HepG2 (cell line): ENCODE measurements around the gene ATR. TPM values are rescaled to one million over a fixed set of nuclear protein-coding genes. Genes with fewer than 3 reads are reported as not detected.

Experiments used
- ATAC-seq: fragments of 200-7000 bp; cut with Tn5 transposase; 3 replicates; pipeline ENCODE4 v1.9.1; 2020; ENCODE audit warnings: mild to moderate bottlenecking, moderate library complexity
- BruUV-seq: library from RNA; stranded (reverse); fragments of 400-500 nt; replicated peaks from 2 replicates; lab custom pipeline; 2021; lab: Mats Ljungman, UMichigan
- CTCF ChIA-PET: fragments of 300-600 bp; formaldehyde crosslinking; extraction: SDS; loops from one replicate; lab custom pipeline; 2021; ENCODE audit warnings: low total read pairs, inconsistent platforms, low intra/inter-chr PET ratio; lab: Yijun Ruan, JAX
- POLR2A ChIA-PET: fragments of 350-600 bp; sonication (Branson Sonifier 250); formaldehyde crosslinking; loops from one replicate; lab custom pipeline; 2020; ENCODE audit warnings: antibody characterized with exemption, inconsistent platforms; lab: Yijun Ruan, JAX
- DNase-seq: peaks from one replicate; pipeline ENCODE4 v3.0.0-alpha.2; 2015; ENCODE audit warnings: low spot score
- FAIRE-seq: peaks from 3 replicates; lab custom pipeline; 2011; peaks lifted over from hg19 to GRCh38; lab: Jason Lieb, UNC
- H2AFZ ChIP-seq: one replicate; pipeline ENCODE4 v1.6.1; 2011; ENCODE audit warnings: low read length, inconsistent platforms
- H3K27ac ChIP-seq: fragments of 300-600 bp; 3 replicates; pipeline ENCODE4 v1.8.0; 2011; ENCODE audit warnings: mixed run types, mild to moderate bottlenecking, mixed read lengths, low read length, inconsistent platforms; ENCODE audit not compliant: insufficient read depth; ENCODE audit errors: extremely low read length
- H3K27me3 ChIP-seq, 2 experiments: fragments of 200-600 bp in 1 of 2; 2 replicates in 1 of 2; 3 replicates in 1 of 2; pipeline versions ENCODE4 v1.6.0 to v1.8.0; 2011; ENCODE audit warnings: low read length in 2 of 2, mild to moderate bottlenecking in 2 of 2, moderate library complexity in 2 of 2, inconsistent platforms in 1 of 2; ENCODE audit not compliant: insufficient read depth in 2 of 2, control insufficient read depth in 1 of 2
- H3K36me3 ChIP-seq, 2 experiments: fragments of 200-600 bp in 1 of 2; replicated peaks in 1 of 2; 2 replicates in 1 of 2; 3 replicates in 1 of 2; pipeline versions ENCODE4 v1.5.1 to v1.8.0; 2011; ENCODE audit warnings: low read length in 2 of 2, inconsistent platforms in 1 of 2; ENCODE audit not compliant: insufficient read depth in 2 of 2, control insufficient read depth in 1 of 2
- H3K4me1 ChIP-seq: 2 replicates; pipeline ENCODE4 v1.5.1; 2012; ENCODE audit warnings: low read length, inconsistent platforms; ENCODE audit not compliant: insufficient read depth
- H3K4me2 ChIP-seq: 2 replicates; pipeline ENCODE4 v1.6.0; 2011; ENCODE audit warnings: low read depth, low read length, inconsistent platforms
- H3K4me3 ChIP-seq, 3 experiments: fragments of 200-600 bp in 1 of 3; sonication (generic), shearing (Covaris generic) in 1 of 3; replicated peaks in 1 of 3; 2 replicates each; pipeline ENCODE4 v1.5.1; 2011 to 2016; ENCODE audit warnings: low read length in 3 of 3, inconsistent platforms in 2 of 3, low read depth in 2 of 3, mild to moderate bottlenecking in 2 of 3, control low read depth in 1 of 3, mixed read lengths in 1 of 3; ENCODE audit not compliant: insufficient read depth in 1 of 3
- H3K79me2 ChIP-seq: one replicate; pipeline ENCODE4 v1.6.1; 2011; ENCODE audit warnings: low read length, inconsistent platforms; ENCODE audit not compliant: insufficient read depth
- H3K9ac ChIP-seq: 2 replicates; pipeline ENCODE4 v1.6.0; 2011; ENCODE audit warnings: mild to moderate bottlenecking, low read depth, low read length, inconsistent platforms; ENCODE audit not compliant: insufficient read depth
- H3K9me3 ChIP-seq: 2 replicates; pipeline ENCODE4 v1.5.1; 2012; ENCODE audit warnings: mild to moderate bottlenecking, low read length
- H4K20me1 ChIP-seq: 2 replicates; pipeline ENCODE4 v1.6.0; 2011; ENCODE audit warnings: inconsistent platforms, mild to moderate bottlenecking, low read length, moderate library complexity; ENCODE audit not compliant: insufficient read depth
- MEF2D ChIP-seq: sonication (generic); formaldehyde crosslinking; IDR thresholded peaks from 2 replicates; pipeline ENCODE4 v1.5.1; 2020; ENCODE audit warnings: mild to moderate bottlenecking, missing genetic modification reagents
- NFYC ChIP-seq: IDR thresholded peaks from 2 replicates; pipeline ENCODE4 v1.6.1; 2016; ENCODE audit warnings: missing genetic modification reagents, missing compliant biosample characterization
- RAD21 ChIP-seq: fragments of 450-650 bp; formaldehyde crosslinking; IDR thresholded peaks from 2 replicates; pipeline ENCODE4 v1.5.0; 2020; ENCODE audit warnings: mild to moderate bottlenecking
- YEATS2 ChIP-seq: sonication (generic); formaldehyde crosslinking; IDR thresholded peaks from 2 replicates; pipeline ENCODE4 v1.4.0; 2020; ENCODE audit warnings: missing genetic modification reagents, borderline replicate concordance
- ZNF232 ChIP-seq: sonication (generic); formaldehyde crosslinking; IDR thresholded peaks from 2 replicates; pipeline ENCODE4 v1.4.0; 2020; ENCODE audit warnings: missing genetic modification reagents, borderline replicate concordance
- ZNF251 ChIP-seq: sonication (generic); formaldehyde crosslinking; IDR thresholded peaks from 2 replicates; pipeline ENCODE4 v1.9.0; 2021; ENCODE audit warnings: mild to moderate bottlenecking, missing genetic modification reagents
- ZNF543 ChIP-seq: sonication (generic); formaldehyde crosslinking; IDR thresholded peaks from 2 replicates; pipeline ENCODE4 v1.4.0; 2020; ENCODE audit warnings: mild to moderate bottlenecking, missing genetic modification reagents
- ZNF709 ChIP-seq: sonication (generic); formaldehyde crosslinking; IDR thresholded peaks from 2 replicates; pipeline ENCODE4 v1.5.0; 2020; ENCODE audit warnings: mild to moderate bottlenecking, missing genetic modification reagents
- in situ Hi-C: cut with HindIII; loops from 2 replicates; pipeline ENCODE4 v1.10.0; 2017; ENCODE audit warnings: low pct_unique_long_range_greater_than_20kb; ENCODE audit not compliant: extremely low pct_ligation_motif_present
- intact Hi-C: fragments of 100-400 bp; cut with micrococcal nuclease; formaldehyde crosslinking; loops from one replicate; pipeline ENCODE4 v1.10.0; 2022; ENCODE audit not compliant: unreplicated experiment
- polyA plus RNA-seq, 8 experiments: library from polyadenylated mRNA; depleted of rRNA in 3 of 8; stranded (reverse) in 7 of 8; unstranded in 1 of 8; fragments of >200 nt; fragmentation: Illumina TruSeq in 4 of 8; extraction: Trizol in 4 of 8; gene quantifications; 2 replicates each; pipeline versions ENCODE4 v1.2.1 to v1.2.3, GENCODE V29; 2011 to 2016; ENCODE audit warnings: low read depth in 4 of 8, missing spikeins in 1 of 8, mixed read lengths in 1 of 8; ENCODE audit not compliant: insufficient read depth in 1 of 8
- total RNA-seq, 5 experiments: library from RNA; depleted of rRNA; stranded (reverse); fragments of >200 nt; fragmentation: Illumina TruSeq; extraction: Trizol; gene quantifications; 2 replicates each; pipeline ENCODE4 v1.2.3, GENCODE V29; 2016; ENCODE audit warnings: low read depth in 1 of 5
- TF ChIP-seq, protein P1 (sequence below): sonication (generic); formaldehyde crosslinking; IDR thresholded peaks from 2 replicates; pipeline ENCODE4 v1.5.0; 2020; ENCODE audit warnings: missing genetic modification reagents
- TF ChIP-seq, protein P2 (sequence below): sonication (generic); formaldehyde crosslinking; IDR thresholded peaks from 2 replicates; pipeline ENCODE4 v1.8.0; 2022; ENCODE audit warnings: missing genetic modification reagents, mild to moderate bottlenecking, moderate library complexity, borderline replicate concordance
- TF ChIP-seq, protein P3 (sequence below): fragments of 450-650 bp; IDR thresholded peaks from 2 replicates; pipeline ENCODE4 v1.6.1; 2017
- TF ChIP-seq, protein P4 (sequence below): sonication (generic); formaldehyde crosslinking; IDR thresholded peaks from 2 replicates; pipeline ENCODE4 v1.4.0; 2020; ENCODE audit warnings: missing genetic modification reagents
- TF ChIP-seq, protein P5 (sequence below): sonication (generic); formaldehyde crosslinking; conservative IDR thresholded peaks from 2 replicates; pipeline ENCODE4 v1.4.0; 2020; ENCODE audit warnings: mild to moderate bottlenecking, missing genetic modification reagents, moderate library complexity
- TF ChIP-seq, protein P6 (sequence below): sonication (generic); formaldehyde crosslinking; IDR thresholded peaks from 2 replicates; pipeline ENCODE4 v1.9.0; 2021; ENCODE audit warnings: missing genetic modification reagents, borderline replicate concordance

Gene ATR
- total and polyA plus RNA-seq, 2 of the 13 experiments (the other 11 are each of a cell fraction or from before 2014, with no cell fraction given), result 6.6 to 17.0 TPM

DNA sequence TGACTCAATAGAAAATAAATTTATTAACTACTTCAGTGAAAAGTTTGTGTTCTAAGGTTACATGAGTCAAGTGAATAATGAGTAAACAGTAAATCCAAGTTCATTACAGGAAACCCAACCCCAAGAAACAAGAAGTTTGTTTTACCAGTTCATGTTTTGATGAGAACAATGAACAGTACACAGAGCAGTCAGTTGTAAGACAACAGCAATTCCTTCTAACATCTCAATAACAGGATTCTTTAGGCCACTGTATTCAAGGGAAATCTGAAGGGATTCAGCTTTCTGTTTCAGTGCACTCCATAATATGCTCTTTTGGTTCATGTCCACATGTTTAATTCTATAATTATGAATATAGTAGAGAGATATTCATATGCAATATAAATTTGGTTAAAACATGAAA, 18.4 kb downstream of the ATR start:
- BruUV-seq, result no TSS peak
- FAIRE-seq (no peak), DNase-seq (no peak), ATAC-seq (no peak)
- H3K9me3 ChIP-seq, result no peaks in the 10 kb centered on the region
- peaks cover 0 to 11% of the 10 kb centered on the region in 2 experiments; a peak in 2 of 5 replicates for H3K36me3 ChIP-seq
- no peak overlapping the region for H3K4me3 ChIP-seq
- H2AFZ ChIP-seq, result no peak overlapping the region
- POLR2A ChIA-PET, result no interaction called here
- H3K4me1 ChIP-seq, result no peaks in the 10 kb centered on the region
- in situ Hi-C loops (no loop called here), intact Hi-C loops (no loop called here)
- H3K27ac ChIP-seq, result no peak overlapping the region
- H3K27me3 ChIP-seq, result no peaks in the 10 kb centered on the region
- H3K4me2 ChIP-seq, result no peak overlapping the region
- CTCF ChIA-PET, result no interaction called here
- H3K9ac ChIP-seq, result no peak overlapping the region
- no peaks in the 10 kb centered on the region for H4K20me1 ChIP-seq
- no peaks in the 10 kb centered on the region for H3K79me2 ChIP-seq
- TF ChIP-seq, protein P1, sequence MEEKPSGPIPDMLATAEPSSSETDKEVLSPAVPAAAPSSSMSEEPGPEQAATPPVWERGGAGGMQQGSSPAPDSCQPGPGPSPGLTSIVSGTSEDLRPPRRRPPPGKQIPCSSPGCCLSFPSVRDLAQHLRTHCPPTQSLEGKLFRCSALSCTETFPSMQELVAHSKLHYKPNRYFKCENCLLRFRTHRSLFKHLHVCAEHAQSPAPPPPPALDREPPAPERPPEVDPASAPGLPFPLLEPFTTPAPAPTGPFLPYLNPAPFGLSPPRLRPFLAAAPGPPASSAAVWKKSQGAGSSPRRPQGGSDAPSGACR (CRISPR knock-in tag), result no peak
- TF ChIP-seq, protein P2, sequence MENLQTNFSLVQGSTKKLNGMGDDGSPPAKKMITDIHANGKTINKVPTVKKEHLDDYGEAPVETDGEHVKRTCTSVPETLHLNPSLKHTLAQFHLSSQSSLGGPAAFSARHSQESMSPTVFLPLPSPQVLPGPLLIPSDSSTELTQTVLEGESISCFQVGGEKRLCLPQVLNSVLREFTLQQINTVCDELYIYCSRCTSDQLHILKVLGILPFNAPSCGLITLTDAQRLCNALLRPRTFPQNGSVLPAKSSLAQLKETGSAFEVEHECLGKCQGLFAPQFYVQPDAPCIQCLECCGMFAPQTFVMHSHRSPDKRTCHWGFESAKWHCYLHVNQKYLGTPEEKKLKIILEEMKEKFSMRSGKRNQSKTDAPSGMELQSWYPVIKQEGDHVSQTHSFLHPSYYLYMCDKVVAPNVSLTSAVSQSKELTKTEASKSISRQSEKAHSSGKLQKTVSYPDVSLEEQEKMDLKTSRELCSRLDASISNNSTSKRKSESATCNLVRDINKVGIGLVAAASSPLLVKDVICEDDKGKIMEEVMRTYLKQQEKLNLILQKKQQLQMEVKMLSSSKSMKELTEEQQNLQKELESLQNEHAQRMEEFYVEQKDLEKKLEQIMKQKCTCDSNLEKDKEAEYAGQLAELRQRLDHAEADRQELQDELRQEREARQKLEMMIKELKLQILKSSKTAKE (CRISPR knock-in tag), result no peak
- TF ChIP-seq, protein P3, sequence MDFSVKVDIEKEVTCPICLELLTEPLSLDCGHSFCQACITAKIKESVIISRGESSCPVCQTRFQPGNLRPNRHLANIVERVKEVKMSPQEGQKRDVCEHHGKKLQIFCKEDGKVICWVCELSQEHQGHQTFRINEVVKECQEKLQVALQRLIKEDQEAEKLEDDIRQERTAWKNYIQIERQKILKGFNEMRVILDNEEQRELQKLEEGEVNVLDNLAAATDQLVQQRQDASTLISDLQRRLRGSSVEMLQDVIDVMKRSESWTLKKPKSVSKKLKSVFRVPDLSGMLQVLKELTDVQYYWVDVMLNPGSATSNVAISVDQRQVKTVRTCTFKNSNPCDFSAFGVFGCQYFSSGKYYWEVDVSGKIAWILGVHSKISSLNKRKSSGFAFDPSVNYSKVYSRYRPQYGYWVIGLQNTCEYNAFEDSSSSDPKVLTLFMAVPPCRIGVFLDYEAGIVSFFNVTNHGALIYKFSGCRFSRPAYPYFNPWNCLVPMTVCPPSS, result no peak
- no peak for TF ChIP-seq ZNF543 (CRISPR knock-in tag)
- no peak for TF ChIP-seq ZNF709 (CRISPR knock-in tag)
- TF ChIP-seq RAD21 (CRISPR knock-in tag), result no peak
- TF ChIP-seq, protein P4, sequence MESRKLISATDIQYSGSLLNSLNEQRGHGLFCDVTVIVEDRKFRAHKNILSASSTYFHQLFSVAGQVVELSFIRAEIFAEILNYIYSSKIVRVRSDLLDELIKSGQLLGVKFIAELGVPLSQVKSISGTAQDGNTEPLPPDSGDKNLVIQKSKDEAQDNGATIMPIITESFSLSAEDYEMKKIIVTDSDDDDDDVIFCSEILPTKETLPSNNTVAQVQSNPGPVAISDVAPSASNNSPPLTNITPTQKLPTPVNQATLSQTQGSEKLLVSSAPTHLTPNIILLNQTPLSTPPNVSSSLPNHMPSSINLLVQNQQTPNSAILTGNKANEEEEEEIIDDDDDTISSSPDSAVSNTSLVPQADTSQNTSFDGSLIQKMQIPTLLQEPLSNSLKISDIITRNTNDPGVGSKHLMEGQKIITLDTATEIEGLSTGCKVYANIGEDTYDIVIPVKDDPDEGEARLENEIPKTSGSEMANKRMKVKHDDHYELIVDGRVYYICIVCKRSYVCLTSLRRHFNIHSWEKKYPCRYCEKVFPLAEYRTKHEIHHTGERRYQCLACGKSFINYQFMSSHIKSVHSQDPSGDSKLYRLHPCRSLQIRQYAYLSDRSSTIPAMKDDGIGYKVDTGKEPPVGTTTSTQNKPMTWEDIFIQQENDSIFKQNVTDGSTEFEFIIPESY (CRISPR knock-in tag), result no peak
- no peak for TF ChIP-seq NFYC
- no peak for TF ChIP-seq YEATS2
- no peak for TF ChIP-seq ZNF251 (CRISPR knock-in tag)
- TF ChIP-seq, protein P5, sequence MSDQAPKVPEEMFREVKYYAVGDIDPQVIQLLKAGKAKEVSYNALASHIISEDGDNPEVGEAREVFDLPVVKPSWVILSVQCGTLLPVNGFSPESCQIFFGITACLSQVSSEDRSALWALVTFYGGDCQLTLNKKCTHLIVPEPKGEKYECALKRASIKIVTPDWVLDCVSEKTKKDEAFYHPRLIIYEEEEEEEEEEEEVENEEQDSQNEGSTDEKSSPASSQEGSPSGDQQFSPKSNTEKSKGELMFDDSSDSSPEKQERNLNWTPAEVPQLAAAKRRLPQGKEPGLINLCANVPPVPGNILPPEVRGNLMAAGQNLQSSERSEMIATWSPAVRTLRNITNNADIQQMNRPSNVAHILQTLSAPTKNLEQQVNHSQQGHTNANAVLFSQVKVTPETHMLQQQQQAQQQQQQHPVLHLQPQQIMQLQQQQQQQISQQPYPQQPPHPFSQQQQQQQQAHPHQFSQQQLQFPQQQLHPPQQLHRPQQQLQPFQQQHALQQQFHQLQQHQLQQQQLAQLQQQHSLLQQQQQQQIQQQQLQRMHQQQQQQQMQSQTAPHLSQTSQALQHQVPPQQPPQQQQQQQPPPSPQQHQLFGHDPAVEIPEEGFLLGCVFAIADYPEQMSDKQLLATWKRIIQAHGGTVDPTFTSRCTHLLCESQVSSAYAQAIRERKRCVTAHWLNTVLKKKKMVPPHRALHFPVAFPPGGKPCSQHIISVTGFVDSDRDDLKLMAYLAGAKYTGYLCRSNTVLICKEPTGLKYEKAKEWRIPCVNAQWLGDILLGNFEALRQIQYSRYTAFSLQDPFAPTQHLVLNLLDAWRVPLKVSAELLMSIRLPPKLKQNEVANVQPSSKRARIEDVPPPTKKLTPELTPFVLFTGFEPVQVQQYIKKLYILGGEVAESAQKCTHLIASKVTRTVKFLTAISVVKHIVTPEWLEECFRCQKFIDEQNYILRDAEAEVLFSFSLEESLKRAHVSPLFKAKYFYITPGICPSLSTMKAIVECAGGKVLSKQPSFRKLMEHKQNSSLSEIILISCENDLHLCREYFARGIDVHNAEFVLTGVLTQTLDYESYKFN (CRISPR knock-in tag), result no peak
- TF ChIP-seq ZNF232, result no peak
- TF ChIP-seq, protein P6, sequence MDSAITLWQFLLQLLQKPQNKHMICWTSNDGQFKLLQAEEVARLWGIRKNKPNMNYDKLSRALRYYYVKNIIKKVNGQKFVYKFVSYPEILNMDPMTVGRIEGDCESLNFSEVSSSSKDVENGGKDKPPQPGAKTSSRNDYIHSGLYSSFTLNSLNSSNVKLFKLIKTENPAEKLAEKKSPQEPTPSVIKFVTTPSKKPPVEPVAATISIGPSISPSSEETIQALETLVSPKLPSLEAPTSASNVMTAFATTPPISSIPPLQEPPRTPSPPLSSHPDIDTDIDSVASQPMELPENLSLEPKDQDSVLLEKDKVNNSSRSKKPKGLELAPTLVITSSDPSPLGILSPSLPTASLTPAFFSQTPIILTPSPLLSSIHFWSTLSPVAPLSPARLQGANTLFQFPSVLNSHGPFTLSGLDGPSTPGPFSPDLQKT (CRISPR knock-in tag), result no peak
- no peak for TF ChIP-seq MEF2D
